HG02938 (cell line): Measurements from ENCODE around the gene ITGA2.
A peak's percentile ranks its signal among the peaks of the same experiment; 100 is the strongest.

Source experiments
- ATAC-seq: cut with Tn5 transposase; IDR thresholded peaks from one replicate; pipeline ENCODE4 v1.9.1; 2021; ENCODE audit warnings: mild to moderate bottlenecking, moderate library complexity; ENCODE audit not compliant: unreplicated experiment

ITGA2 gene

DNA sequence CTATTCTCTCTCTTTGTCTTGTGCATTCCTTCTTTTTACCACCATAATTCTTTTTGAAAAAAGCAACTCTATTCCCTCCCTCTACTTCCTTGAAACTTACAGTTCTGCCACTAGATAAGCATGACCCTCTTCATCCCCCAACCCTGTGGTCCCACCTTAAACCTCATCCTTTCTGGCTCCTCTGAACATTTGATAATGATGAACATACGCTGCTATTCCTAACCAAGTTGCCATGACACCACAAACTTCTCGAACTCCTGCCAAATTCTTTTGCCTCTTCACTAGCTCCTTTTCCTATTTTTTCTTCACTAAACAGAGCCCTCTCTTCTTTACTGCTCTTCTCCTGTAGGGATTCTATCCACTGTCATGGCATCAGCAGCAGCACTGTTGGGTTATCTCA lies 63.3 kb downstream of the ITGA2 start:
- ATAC-seq = no peak

DNA sequence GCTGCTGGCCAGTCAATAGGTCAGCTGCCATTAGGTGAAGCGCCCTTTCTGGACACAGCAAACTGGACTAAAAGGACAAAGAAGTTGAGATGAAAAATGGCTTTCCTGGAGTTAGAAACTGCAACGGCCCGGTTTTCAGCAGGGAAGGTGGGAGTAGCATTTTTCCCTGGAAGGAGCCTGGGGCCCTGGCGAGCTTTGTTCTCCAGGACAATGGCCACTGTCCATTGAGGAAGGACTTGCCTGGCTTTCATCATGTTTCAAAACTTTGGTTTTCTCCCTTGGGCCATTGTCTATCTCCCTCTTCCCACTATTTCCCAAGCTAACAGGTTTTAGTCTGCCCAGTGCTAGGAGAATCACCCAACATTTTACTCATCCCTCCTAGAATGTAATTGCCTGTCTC lies 64.2 kb downstream of the ITGA2 start:
- ATAC-seq = no peak

DNA sequence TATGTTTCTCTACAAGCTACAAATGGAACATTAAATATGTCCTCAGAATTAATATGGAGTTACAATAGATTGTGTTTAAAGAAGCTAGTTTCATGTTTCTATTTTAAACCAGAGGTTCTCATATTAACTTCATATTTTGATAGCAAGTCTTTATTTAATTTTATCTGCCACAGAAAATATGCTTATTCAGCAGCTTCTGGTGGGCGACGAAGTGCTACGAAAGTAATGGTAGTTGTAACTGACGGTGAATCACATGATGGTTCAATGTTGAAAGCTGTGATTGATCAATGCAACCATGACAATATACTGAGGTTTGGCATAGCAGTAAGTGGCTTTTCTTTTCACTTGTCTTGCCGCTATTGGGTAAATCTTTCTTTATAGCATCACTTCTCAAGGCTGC lies 66.2 kb downstream of the ITGA2 start:
- ATAC-seq = no peak

DNA sequence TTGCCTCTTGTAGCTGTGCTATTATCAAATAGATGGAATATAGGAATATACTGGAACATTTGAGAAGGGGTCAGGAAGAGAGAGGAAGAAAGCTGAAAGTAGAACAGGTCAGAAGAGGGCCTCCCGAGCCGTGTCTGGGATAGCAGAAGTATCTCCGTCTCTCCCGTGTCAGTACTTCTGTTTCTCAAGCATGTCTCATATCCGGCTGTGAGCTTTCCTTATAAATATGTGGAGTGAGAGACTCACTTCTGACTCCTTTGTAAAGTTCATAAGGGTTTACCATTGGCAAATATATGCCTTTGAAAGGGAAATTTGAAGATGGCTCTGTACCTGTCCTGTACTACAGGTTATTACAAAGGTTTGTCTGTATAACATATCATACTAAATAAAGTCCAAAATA lies 70.1 kb downstream of the ITGA2 start:
- ATAC-seq = no peak

DNA sequence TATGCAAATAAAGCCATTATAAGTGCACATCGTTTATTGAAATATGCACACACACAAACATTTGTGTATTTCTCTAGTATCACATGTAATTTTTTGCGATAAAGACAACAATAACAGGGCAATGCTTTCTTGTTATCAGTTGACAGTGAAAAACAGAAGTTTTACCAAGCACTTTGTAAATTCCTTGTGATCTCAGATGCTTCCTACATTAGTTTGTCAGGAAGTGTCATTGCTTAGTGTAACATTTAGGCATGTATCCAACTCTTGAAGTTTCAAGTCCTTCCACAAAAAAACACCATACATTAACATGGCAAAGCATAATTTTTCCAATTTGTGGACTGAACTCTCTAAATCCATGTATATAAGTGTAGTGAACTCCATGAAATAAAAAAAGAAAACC lies 74.0 kb downstream of the ITGA2 start:
- no peak for ATAC-seq

DNA sequence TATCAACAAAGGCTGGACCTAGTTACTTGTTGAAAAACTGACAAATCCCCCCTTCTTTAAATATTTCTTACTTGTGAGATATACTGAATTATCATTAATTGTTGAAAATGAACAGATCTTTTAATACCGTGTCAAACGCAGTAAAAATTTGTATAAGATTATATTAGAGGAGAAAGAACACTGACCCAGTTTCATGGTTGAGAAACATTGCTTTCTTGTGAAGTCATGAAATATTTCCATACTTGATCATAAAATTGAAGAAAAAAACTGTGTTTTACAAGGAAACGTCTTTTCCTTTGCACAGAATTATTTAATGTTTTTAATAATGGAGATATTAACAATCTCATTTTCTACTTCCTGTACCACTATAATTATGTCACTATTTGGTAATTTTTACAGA lies 74.6 kb downstream of the ITGA2 start:
- no peak for ATAC-seq

DNA sequence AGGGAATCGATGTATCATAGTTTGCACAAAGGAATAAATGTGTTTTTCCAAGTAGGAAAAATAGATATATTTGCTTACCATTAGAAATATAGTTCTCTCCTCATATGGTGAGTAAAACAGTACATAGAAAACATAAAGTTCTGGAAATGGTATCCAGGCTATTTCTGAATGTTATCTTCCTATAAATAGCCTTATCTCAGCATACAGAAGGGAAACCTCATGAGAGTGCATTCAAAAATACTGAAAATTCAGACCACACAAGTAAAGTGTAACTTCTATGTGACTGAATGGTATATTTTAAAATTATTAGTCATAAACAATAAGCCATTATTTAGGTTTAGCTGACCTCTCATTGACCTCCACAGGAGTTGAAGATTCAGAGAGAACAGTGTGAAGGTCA lies 76.9 kb downstream of the ITGA2 start:
- no peak for ATAC-seq

DNA sequence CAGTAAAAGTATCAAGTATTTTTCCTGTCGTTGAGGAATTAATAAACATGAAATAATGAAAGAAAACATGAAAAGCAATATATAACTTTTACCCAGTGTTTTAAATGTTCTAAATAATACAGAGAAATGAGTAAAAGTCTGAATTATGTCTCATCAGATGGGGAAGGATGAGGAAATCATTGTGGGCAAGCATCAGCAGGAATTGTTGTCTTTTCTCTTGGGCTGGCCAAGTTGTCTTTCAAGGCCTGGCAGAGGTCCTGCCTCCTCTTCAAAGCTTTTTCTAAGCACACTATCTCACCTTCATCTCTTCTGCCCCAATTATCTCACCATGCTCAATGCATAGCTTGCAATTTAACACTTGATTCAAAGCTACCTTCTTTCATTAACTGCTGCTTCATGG lies 78.5 kb downstream of the ITGA2 start:
- ATAC-seq = no peak

DNA sequence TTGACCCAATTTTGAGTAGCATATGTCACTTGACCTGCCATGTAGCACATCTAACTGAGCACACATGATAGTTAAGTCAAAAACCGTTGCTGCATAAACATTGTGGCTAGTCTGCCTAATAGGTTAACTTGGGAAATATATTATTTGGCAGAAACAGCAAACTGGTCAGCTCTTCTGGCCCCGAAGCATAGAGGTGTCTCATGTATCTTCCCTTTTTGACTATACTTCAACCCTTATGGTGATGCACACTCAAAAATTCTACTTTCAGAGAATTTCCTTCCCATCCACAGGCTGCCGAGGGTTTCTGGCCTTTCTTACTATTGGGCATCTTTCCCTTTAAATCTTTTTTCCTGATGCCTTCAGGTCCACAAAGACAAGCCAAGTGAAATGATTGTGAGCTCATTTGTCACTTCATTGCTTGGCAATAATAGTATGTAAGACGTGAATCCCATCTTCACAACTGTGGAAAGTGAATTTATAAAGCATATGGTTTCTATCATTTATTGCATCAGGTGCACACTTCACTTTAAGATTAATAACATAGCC lies 79.2 kb downstream of the ITGA2 start:
- ATAC-seq = no peak

DNA sequence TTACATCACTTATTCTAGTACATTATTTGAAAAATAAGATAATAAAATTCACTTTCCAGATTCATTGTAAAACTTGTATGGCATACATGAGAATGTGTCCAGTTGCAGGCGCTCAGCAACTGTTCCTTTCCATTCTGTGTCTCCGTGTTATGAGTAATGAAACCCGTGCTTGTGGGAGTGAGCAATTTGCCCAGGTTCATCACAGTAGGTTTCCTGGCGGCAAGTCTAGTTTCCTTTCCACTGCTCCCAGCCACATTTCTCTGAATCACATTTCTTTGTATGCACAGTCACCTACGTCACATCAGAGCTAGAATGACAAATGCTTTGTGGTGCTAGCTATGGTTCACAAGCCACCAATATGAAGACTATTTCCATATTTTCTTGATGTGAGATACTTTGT lies 80.5 kb downstream of the ITGA2 start:
- no peak for ATAC-seq

DNA sequence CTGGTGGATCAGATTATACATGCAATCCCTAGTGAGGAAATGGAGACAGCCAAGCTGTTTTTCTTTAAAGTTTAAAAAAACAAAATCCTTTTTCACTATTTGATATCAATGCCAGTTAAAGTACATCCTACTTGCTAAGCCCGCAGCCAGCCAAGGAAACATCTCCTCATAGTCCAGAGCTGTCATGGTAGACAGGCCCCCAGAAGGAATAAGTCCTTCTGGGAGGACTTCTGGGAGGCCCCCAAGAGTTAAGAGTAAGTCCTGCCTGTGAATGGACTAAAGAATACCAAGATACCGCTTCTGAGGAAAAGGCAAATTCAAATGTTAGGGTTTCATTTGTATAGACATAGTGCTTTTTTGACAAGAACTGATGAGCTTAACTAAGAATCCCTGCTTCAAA lies 82.1 kb downstream of the ITGA2 start:
- no peak for ATAC-seq

DNA sequence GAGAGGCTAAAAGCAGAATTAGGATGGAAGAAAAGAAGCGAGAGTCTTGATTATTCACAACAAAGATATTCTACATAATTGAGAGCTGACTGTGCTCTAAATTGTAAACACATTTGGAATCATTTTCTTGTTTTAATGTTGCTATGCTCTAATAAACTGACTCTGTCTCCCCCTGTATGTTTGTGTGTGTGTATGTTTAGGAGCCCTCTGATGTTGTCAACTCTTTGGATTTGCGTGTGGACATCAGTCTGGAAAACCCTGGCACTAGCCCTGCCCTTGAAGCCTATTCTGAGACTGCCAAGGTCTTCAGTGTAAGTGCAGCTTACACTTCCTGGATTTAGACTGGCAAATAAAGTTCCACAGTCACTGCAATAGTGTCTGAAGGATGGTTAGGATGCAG lies 82.6 kb downstream of the ITGA2 start:
- no peak for ATAC-seq

DNA sequence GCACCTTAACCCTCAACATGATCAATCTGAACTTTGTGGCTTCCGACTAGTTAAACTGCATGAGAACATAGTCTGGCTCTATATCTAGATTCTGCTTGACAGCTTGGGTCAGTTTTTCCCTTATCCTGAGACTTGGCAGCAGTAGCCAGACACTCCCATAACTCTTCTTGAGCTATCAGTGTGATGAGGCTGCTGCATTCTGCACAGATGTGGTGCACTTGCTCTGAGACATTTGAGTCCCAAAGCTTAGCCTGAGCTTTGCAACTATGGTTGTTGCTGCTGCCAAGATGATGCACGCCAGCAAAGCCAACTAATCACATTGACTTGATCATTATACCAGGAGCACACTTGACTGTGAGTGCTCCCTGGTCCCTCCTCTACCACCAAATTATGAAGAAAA lies 84.2 kb downstream of the ITGA2 start:
- ATAC-seq = no peak

DNA sequence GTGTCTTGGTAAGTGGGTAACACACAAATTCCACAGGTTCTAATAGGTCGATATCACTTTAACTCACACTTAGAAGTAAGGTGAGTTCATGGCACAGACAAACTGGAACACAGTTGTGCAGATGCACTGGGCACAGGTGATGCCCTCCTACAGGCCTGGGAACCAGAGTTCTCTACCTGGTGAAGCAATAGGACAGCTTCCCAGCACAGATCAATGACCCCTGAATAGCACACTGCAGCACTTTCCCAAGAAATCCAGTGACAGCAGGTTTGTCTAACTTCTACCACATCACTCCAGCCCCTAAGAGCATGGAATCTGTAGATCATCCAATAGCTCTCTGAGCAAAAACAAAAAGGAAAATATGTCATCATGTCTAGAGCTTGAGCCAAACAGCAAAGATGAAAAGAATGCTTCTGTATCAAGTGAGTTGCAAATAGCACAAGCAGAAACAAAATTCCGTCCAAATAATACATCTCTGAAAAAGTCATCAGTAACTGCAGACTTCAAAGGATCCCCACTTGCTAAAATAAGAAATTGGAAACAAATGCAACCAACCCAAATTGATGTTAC lies 86.9 kb downstream of the ITGA2 start:
- ATAC-seq = no peak

DNA sequence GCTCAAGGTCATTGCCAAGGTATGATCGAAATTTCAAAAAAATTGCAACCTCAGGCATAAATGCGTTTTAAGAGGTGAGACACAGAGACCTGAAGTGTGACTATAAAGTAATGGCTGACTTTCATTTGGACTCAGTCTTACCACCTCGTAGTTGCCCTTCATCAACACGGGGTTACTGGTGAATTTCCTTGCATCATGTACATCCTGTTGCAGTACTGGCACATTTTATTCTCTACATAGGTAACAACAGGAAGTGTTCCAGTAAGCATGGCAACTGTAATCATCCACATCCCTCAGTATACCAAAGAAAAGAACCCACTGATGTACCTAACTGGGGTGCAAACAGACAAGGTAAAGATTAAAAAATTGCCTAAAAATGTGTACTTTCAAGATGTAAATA lies 91.1 kb downstream of the ITGA2 start:
- ATAC-seq = no peak

DNA sequence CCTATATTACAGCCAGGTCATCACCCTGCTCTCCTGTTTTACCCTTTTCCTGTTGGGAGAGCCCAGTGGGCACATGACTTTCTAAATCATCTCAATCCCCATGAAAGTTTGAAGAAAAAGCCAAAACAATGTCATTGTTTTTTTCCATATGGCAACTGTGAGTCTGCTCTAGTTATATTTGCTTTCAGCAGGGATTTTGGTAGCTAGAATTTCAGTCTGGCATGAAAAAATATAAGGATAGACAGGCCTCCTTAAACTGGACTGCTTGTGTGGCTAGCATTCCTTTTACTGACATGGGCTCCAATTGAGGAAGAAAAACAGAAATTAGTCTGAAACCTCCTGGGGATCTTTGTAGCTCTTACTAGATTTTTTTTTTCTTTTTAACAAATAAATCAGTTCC lies 94.8 kb downstream of the ITGA2 start:
- no peak for ATAC-seq

DNA sequence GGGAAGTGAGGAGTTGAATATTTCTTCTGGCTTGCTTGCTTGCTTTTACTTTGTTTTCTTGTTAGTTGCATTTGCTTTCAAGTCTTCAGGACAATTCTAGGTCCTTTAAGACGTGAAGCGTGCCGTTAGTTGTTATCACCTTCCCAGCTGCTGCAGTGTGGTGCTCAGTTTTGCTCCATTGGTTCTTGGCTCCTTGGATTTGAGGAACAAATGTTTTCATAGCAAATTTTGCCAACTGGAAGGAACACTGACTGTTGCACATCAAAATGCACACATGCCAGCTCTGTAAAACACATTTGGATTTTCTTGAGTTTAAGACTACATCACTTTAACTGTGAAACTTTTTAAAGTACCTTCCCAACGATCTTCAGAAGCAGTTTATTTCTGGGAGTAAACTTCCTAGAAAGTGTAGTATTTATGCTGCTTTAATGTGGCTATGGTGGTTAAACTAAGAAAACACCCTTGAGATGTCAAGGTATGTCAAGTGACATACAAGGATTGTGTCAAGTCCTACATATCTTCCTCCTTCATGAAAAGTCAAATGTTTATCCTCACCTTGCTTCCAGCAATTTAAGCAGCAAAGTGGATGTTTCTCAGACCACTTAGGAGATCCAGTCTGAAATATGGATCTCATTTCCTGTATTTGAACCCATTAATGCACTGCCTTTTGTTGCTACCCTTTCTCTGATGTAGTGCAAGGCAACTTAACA lies 95.5 kb downstream of the ITGA2 start:
- no peak for ATAC-seq

DNA sequence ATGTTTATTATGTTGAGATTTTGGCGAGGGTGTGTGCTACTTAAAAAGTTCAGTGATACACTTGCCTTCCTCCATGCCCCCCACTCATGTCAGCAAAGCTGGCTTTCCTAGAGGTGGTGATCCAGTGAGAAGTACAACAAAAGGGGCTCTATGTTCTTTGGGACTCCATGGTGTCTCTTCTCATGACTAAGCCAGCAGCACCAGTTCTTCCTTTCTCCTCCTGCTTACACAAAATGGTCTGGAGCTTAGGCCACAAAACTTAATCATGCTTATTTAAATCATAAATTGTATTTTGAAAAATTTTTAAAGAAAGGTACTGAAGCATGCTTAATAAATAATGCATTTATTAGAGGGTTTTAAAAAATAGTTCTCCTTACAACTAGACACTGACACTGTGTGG lies 98.0 kb downstream of the ITGA2 start:
- ATAC-seq = no peak

DNA sequence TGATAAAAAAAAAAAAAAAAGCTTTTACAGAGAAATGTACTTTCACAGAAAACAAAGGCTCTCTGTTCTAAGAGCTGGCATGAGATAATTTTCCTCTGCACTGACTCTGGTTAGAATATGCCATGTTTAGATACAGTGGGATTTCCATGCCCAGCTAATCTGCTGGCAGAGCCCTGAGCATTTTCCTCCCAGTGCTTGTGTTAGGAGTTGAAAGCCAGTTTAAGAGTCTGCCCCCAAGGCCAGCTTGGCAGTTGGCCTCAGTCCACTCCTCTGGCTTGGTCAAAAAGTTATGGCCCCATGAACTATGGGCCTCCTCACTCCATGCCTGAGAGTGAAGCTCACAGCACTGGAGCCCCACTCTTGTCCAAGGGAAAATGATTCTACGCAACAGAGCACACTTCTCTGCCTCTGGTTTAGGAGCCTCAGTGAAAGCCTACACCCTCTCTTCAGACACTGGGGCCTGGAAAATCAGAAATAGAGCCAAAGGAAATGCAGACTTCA lies 98.5 kb downstream of the ITGA2 start:
- ATAC-seq = no peak

DNA sequence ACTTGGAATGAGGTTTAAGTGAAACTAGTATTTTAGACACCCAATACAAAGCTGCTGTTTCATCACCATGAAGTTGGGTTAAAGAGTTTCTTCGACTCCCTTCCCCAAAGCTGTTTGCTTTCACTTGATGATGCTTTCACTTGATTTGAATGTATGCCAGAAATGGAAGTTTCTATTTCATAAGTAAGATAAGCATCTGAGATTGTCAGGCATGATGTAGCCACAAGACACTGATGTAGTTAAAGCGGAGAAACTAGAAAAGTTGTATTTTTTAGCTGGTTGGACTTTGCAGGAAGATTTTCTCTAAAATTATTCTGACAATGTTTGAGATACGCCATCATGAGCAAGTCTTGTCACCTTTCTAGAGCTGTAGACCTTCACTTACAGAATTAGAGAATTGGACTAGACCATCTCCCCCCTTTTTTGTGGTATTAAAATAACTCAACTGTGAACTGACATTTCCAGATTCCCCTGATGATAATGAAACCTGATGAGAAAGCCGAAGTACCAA lies 100.4 kb downstream of the ITGA2 start:
- ATAC-seq = peak; percentile 76

DNA sequence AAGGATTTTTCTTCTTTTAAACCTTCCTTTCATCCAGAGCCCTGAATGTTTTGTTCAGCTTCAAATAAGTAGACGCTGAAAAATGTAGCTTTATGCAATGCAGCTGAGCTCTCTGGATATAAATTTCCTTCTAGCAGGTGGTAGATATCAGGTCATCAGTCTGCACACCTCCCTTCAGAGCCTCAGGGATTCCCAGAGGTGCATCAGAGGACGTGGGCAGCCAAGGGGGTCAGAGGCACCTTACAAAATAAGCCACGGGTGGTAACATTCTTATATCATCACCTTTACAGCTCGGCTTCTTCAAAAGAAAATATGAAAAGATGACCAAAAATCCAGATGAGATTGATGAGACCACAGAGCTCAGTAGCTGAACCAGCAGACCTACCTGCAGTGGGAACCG lies 101.1 kb downstream of the ITGA2 start:
- ATAC-seq = no peak

DNA sequence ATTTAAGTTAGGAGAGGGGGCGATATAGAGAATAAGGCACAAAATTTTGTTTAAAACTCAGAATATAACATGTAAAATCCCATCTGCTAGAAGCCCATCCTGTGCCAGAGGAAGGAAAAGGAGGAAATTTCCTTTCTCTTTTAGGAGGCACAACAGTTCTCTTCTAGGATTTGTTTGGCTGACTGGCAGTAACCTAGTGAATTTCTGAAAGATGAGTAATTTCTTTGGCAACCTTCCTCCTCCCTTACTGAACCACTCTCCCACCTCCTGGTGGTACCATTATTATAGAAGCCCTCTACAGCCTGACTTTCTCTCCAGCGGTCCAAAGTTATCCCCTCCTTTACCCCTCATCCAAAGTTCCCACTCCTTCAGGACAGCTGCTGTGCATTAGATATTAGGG lies 102.1 kb downstream of the ITGA2 start:
- no peak for ATAC-seq
